ENCODE results near the gene MGAT4A. TPM values are rescaled to one million over a fixed set of nuclear protein-coding genes. Genes with fewer than 3 reads are reported as not detected.

Gene MGAT4A
- total and polyA plus RNA-seq, 2 of the 13 experiments (the other 11 are each of a cell fraction or from before 2014, with no cell fraction given), result 47.2 to 90.9 TPM

DNA sequence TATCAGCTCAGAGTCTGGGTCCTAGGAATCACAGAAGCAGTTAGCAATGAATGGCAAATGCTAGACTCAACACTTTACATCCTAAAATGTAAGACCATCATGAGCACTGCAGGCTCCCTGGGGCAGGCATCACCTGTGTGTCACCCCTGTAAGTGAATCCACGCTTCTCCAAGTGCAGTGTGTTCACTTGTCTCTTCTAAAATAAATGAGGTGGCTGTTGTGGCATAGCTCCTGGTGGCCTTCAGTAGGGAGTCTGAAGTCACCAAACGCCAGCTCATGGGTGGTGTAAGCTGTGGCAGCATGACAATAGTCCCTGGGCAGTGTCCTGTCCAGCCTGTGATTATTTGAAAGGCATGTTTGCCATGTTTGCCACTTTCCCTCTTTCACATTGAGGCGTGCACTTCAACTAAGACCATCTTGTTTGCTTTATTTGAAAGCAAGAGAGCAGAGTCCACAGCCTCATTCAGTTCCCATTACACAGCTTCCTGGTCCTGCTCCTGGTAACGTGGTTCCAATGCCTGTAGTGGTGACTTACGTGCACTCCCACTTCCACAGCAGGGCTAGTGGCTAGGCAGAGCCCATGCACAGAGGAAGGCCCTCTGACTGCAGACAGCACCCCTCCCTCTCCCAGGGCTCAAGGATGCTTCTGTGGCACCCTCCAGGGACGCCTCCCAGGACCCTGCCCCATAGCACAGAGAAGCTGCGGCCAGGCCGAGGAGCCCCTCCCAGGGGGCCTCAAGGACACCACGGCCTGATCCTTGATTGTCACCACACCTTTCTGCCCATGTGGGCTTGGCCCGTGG lies 146.9 kb downstream of the MGAT4A start (continued):
- TF ChIP-seq, protein P1, sequence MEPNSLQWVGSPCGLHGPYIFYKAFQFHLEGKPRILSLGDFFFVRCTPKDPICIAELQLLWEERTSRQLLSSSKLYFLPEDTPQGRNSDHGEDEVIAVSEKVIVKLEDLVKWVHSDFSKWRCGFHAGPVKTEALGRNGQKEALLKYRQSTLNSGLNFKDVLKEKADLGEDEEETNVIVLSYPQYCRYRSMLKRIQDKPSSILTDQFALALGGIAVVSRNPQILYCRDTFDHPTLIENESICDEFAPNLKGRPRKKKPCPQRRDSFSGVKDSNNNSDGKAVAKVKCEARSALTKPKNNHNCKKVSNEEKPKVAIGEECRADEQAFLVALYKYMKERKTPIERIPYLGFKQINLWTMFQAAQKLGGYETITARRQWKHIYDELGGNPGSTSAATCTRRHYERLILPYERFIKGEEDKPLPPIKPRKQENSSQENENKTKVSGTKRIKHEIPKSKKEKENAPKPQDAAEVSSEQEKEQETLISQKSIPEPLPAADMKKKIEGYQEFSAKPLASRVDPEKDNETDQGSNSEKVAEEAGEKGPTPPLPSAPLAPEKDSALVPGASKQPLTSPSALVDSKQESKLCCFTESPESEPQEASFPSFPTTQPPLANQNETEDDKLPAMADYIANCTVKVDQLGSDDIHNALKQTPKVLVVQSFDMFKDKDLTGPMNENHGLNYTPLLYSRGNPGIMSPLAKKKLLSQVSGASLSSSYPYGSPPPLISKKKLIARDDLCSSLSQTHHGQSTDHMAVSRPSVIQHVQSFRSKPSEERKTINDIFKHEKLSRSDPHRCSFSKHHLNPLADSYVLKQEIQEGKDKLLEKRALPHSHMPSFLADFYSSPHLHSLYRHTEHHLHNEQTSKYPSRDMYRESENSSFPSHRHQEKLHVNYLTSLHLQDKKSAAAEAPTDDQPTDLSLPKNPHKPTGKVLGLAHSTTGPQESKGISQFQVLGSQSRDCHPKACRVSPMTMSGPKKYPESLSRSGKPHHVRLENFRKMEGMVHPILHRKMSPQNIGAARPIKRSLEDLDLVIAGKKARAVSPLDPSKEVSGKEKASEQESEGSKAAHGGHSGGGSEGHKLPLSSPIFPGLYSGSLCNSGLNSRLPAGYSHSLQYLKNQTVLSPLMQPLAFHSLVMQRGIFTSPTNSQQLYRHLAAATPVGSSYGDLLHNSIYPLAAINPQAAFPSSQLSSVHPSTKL (CRISPR knock-in tag; IDR thresholded peaks at IDR 0.05), result peak; percentile 82
- TF ChIP-seq ZSCAN31 (CRISPR knock-in tag; IDR thresholded peaks at IDR 0.05; ENCODE audit: low read depth), result peak; percentile 91
- peak; percentile 98 for TF ChIP-seq HNF4A (CRISPR knock-in tag; IDR thresholded peaks at IDR 0.05)
- TF ChIP-seq ELF1 (CRISPR knock-in tag; IDR thresholded peaks at IDR 0.05), result peak; percentile 84
- 0 out of 2 replicates have a peak, but pooled peaks have one; percentile 44 for TF ChIP-seq ZNF557 (CRISPR knock-in tag; IDR thresholded peaks at IDR 0.05)
- TF ChIP-seq ZNF678 (CRISPR knock-in tag; IDR thresholded peaks at IDR 0.05), result 0 out of 2 replicates have a peak, but pooled peaks have one; percentile 6
- TF ChIP-seq FOXP1 (IDR thresholded peaks at IDR 0.05), result no peak
- TF ChIP-seq FOXP1 (CRISPR knock-in tag; IDR thresholded peaks at IDR 0.05), result peak; percentile 59
- TF ChIP-seq ZNF10 (CRISPR knock-in tag; IDR thresholded peaks at IDR 0.05; ENCODE audit: borderline replicate concordance, low read depth), result no peak
- TF ChIP-seq, protein P2, sequence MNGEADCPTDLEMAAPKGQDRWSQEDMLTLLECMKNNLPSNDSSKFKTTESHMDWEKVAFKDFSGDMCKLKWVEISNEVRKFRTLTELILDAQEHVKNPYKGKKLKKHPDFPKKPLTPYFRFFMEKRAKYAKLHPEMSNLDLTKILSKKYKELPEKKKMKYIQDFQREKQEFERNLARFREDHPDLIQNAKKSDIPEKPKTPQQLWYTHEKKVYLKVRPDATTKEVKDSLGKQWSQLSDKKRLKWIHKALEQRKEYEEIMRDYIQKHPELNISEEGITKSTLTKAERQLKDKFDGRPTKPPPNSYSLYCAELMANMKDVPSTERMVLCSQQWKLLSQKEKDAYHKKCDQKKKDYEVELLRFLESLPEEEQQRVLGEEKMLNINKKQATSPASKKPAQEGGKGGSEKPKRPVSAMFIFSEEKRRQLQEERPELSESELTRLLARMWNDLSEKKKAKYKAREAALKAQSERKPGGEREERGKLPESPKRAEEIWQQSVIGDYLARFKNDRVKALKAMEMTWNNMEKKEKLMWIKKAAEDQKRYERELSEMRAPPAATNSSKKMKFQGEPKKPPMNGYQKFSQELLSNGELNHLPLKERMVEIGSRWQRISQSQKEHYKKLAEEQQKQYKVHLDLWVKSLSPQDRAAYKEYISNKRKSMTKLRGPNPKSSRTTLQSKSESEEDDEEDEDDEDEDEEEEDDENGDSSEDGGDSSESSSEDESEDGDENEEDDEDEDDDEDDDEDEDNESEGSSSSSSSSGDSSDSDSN (CRISPR knock-in tag; IDR thresholded peaks at IDR 0.05), result peak; percentile 59; the same call in 1 of the 2 replicates
- TF ChIP-seq KDM1A (CRISPR knock-in tag; IDR thresholded peaks at IDR 0.05), result peak; percentile 68; the same call in 1 of the 2 replicates
- TF ChIP-seq, protein P3, sequence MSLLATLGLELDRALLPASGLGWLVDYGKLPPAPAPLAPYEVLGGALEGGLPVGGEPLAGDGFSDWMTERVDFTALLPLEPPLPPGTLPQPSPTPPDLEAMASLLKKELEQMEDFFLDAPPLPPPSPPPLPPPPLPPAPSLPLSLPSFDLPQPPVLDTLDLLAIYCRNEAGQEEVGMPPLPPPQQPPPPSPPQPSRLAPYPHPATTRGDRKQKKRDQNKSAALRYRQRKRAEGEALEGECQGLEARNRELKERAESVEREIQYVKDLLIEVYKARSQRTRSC (CRISPR knock-in tag; IDR thresholded peaks at IDR 0.05; ENCODE audit: low read depth), result no peak
- no peak for TF ChIP-seq ZNF282 (IDR thresholded peaks at IDR 0.05; ENCODE audit: partially characterized antibody)
- TF ChIP-seq, protein P4, sequence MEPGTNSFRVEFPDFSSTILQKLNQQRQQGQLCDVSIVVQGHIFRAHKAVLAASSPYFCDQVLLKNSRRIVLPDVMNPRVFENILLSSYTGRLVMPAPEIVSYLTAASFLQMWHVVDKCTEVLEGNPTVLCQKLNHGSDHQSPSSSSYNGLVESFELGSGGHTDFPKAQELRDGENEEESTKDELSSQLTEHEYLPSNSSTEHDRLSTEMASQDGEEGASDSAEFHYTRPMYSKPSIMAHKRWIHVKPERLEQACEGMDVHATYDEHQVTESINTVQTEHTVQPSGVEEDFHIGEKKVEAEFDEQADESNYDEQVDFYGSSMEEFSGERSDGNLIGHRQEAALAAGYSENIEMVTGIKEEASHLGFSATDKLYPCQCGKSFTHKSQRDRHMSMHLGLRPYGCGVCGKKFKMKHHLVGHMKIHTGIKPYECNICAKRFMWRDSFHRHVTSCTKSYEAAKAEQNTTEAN (CRISPR knock-in tag; conservative IDR thresholded peaks at IDR 0.05), result 0 out of 2 replicates have a peak, but pooled peaks have one; percentile 20
- TF ChIP-seq THAP11 (CRISPR knock-in tag; IDR thresholded peaks at IDR 0.05), result peak; percentile 69; the same call in 1 of the 2 replicates
- TF ChIP-seq ZFP36L1 (CRISPR knock-in tag; IDR thresholded peaks at IDR 0.05), result peak; percentile 80; the same call in 1 of the 2 replicates
- TF ChIP-seq, protein P5, sequence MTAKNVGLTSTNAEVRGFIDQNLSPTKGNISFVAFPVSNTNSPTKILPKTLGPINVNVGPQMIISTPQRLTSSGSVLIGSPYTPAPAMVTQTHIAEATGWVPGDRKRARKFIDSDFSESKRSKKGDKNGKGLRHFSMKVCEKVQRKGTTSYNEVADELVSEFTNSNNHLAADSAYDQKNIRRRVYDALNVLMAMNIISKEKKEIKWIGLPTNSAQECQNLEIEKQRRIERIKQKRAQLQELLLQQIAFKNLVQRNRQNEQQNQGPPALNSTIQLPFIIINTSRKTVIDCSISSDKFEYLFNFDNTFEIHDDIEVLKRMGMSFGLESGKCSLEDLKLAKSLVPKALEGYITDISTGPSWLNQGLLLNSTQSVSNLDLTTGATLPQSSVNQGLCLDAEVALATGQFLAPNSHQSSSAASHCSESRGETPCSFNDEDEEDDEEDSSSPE (CRISPR knock-in tag; IDR thresholded peaks at IDR 0.05), result peak; percentile 68
- TF ChIP-seq KLF16 (CRISPR knock-in tag; IDR thresholded peaks at IDR 0.05), result peak in 1 of 2 experiments; percentile 58; a peak in 1 of 4 replicates
- TF ChIP-seq SNAPC2 (CRISPR knock-in tag; IDR thresholded peaks at IDR 0.05), result no peak
- peak; percentile 80; the same call in 1 of the 2 replicates for TF ChIP-seq ZNF670 (CRISPR knock-in tag; IDR thresholded peaks at IDR 0.05; ENCODE audit: borderline replicate concordance)
- peak; percentile 86 for TF ChIP-seq WIZ (CRISPR knock-in tag; IDR thresholded peaks at IDR 0.05)
